K562 (cell line): ENCODE measurements around the gene ZP3. TPM values are rescaled to one million over a fixed set of nuclear protein-coding genes. Genes with fewer than 3 reads are reported as not detected.

ENCODE experiments used
- DNMT1 ChIP-seq: fragments of 450-650 bp; IDR thresholded peaks from 2 replicates; pipeline ENCODE4 v1.6.1; 2016; ENCODE audit warnings: antibody characterized with exemption, mild to moderate bottlenecking
- FOXJ2 ChIP-seq: fragments of 200-800 bp; sonication (Bioruptor generic); IDR thresholded peaks from 2 replicates; pipeline ENCODE4 v1.6.1; 2016; ENCODE audit warnings: missing genetic modification characterization, missing compliant biosample characterization
- HNRNPL ChIP-seq: fragments of 200-400 bp; formaldehyde crosslinking; IDR thresholded peaks from 2 replicates; pipeline ENCODE4 v1.6.1; 2017; ENCODE audit warnings: low read depth, mild to moderate bottlenecking, low read length
- JUN ChIP-seq, 2 experiments: sonication (generic) in 1 of 2; formaldehyde crosslinking in 1 of 2; IDR thresholded peaks; 2 replicates each; pipeline versions ENCODE4 v1.6.1 to v1.8.0; 2012 to 2022; ENCODE audit warnings: borderline replicate concordance in 2 of 2, mild to moderate bottlenecking in 2 of 2, improper control_type of control experiment in 1 of 2, low read depth in 1 of 2, low read length in 1 of 2, missing genetic modification reagents in 1 of 2
- KAT2B ChIP-seq: IDR thresholded peaks from one replicate; pipeline ENCODE4 v1.6.1; 2012; ENCODE audit warnings: low read depth, mild to moderate bottlenecking, control low read depth, inconsistent platforms, low read length, moderate library complexity
- POLR2G ChIP-seq: fragments of 200-400 bp; formaldehyde crosslinking; IDR thresholded peaks from 2 replicates; pipeline ENCODE4 v1.6.1; 2017; ENCODE audit warnings: low read depth, mild to moderate bottlenecking, antibody characterized with exemption, low read length, moderate library complexity
- PURB ChIP-seq: sonication (generic); formaldehyde crosslinking; IDR thresholded peaks from 2 replicates; pipeline ENCODE4 v1.9.0; 2021; ENCODE audit warnings: low read depth, mild to moderate bottlenecking, missing genetic modification reagents
- RBM14 ChIP-seq: fragments of 200-400 bp; formaldehyde crosslinking; IDR thresholded peaks from 2 replicates; pipeline ENCODE4 v1.6.1; 2018; ENCODE audit warnings: low read depth, mild to moderate bottlenecking, low read length, moderate library complexity, borderline replicate concordance; ENCODE audit not compliant: insufficient read depth
- RFX5 ChIP-seq: IDR thresholded peaks from 2 replicates; pipeline ENCODE4 v1.6.1; 2011; ENCODE audit warnings: low read depth, mild to moderate bottlenecking, improper control_type of control experiment, low read length
- RHOXF2B ChIP-seq: fragments of 250-450 bp; sonication (Bioruptor Pico); conservative IDR thresholded peaks from 2 replicates; pipeline ENCODE4 v1.5.1; 2021
- TAL1 ChIP-seq: fragments of 450-650 bp; IDR thresholded peaks from 2 replicates; pipeline ENCODE4 v1.6.1; 2016; ENCODE audit warnings: mild to moderate bottlenecking
- TCF3 ChIP-seq: sonication (generic); formaldehyde crosslinking; IDR thresholded peaks from 2 replicates; pipeline ENCODE4 v1.4.0; 2020; ENCODE audit warnings: mild to moderate bottlenecking, missing genetic modification reagents
- TRIM28 ChIP-seq: fragments of 450-650 bp; IDR thresholded peaks from 2 replicates; pipeline ENCODE4 v1.6.1; 2017
- TSC22D4 ChIP-seq: fragments of 450-650 bp; IDR thresholded peaks from 2 replicates; pipeline ENCODE4 v1.6.1; 2016; ENCODE audit warnings: missing genetic modification characterization, missing biosample characterization, control low read depth
- ZBTB17 ChIP-seq: fragments of 450-650 bp; formaldehyde crosslinking; IDR thresholded peaks from 2 replicates; pipeline ENCODE4 v1.4.0; 2020; ENCODE audit warnings: mild to moderate bottlenecking
- ZC3H4 ChIP-seq: sonication (generic); formaldehyde crosslinking; IDR thresholded peaks from 2 replicates; pipeline ENCODE4 v1.9.0; 2021; ENCODE audit warnings: missing genetic modification reagents, borderline replicate concordance
- ZEB2 ChIP-seq: fragments of 450-650 bp; IDR thresholded peaks from 2 replicates; pipeline ENCODE4 v1.6.1; 2016
- ZKSCAN8 ChIP-seq: fragments of 200-800 bp; sonication (Bioruptor generic); IDR thresholded peaks from 2 replicates; pipeline ENCODE4 v1.6.1; 2016; ENCODE audit warnings: missing genetic modification characterization, missing compliant biosample characterization
- ZNF274 ChIP-seq: IDR thresholded peaks from 2 replicates; pipeline ENCODE4 v1.6.1; 2011; ENCODE audit warnings: low read depth, mild to moderate bottlenecking, low read length, moderate library complexity, borderline replicate concordance
- ZNF324 ChIP-seq: fragments of 250-450 bp; sonication (Bioruptor Pico); IDR thresholded peaks from 2 replicates; pipeline ENCODE4 v1.4.0; 2020; ENCODE audit warnings: mild to moderate bottlenecking
- ZNF551 ChIP-seq: fragments of 250-450 bp; sonication (Bioruptor Pico); IDR thresholded peaks from 2 replicates; pipeline ENCODE4 v1.5.0; 2021; ENCODE audit warnings: mild to moderate bottlenecking, moderate library complexity
- polyA plus RNA-seq, 8 experiments: library from polyadenylated mRNA; depleted of rRNA in 4 of 8; stranded (reverse) in 5 of 8; unstranded in 3 of 8; fragments of >200 nt; fragmentation: Nextera tagmentation in 2 of 8; fragmentation: Illumina TruSeq in 1 of 8; extraction: Ambion mirVana in 2 of 8; extraction: Trizol in 1 of 8; gene quantifications; 2 replicates each; pipeline versions ENCODE4 v1.2.1 to v1.2.3, GENCODE V29; 2011 to 2014; ENCODE audit warnings: inconsistent platforms in 1 of 8, missing spikeins in 1 of 8
- total RNA-seq, 7 experiments: library from RNA; depleted of rRNA in 6 of 7; stranded (reverse); fragments of >200 nt in 6 of 7; fragmentation: Illumina TruSeq in 2 of 7; extraction: Trizol in 2 of 7; gene quantifications; 2 replicates each; pipeline versions ENCODE4 v1.2.1 to v1.2.3, GENCODE V29; 2011 to 2021; ENCODE audit warnings: low replicate concordance in 1 of 7
- TF ChIP-seq, protein P1 (sequence below): fragments of 450-650 bp; formaldehyde crosslinking; IDR thresholded peaks from 2 replicates; pipeline ENCODE4 v1.4.0; 2020; ENCODE audit warnings: mild to moderate bottlenecking, moderate library complexity
- TF ChIP-seq, protein P2 (sequence below): sonication (generic); formaldehyde crosslinking; IDR thresholded peaks from 2 replicates; pipeline ENCODE4 v1.8.1; 2023; ENCODE audit warnings: mild to moderate bottlenecking, missing genetic modification reagents
- TF ChIP-seq, protein P3 (sequence below): IDR thresholded peaks from 2 replicates; pipeline ENCODE4 v1.6.1; 2014; ENCODE audit warnings: antibody characterized with exemption

ZP3 gene
- total and polyA plus RNA-seq, 9 of the 15 experiments (the other 6 are each of a cell fraction or from before 2014, with no cell fraction given): 1.4 to 3.8 (median 2.4) TPM

DNA sequence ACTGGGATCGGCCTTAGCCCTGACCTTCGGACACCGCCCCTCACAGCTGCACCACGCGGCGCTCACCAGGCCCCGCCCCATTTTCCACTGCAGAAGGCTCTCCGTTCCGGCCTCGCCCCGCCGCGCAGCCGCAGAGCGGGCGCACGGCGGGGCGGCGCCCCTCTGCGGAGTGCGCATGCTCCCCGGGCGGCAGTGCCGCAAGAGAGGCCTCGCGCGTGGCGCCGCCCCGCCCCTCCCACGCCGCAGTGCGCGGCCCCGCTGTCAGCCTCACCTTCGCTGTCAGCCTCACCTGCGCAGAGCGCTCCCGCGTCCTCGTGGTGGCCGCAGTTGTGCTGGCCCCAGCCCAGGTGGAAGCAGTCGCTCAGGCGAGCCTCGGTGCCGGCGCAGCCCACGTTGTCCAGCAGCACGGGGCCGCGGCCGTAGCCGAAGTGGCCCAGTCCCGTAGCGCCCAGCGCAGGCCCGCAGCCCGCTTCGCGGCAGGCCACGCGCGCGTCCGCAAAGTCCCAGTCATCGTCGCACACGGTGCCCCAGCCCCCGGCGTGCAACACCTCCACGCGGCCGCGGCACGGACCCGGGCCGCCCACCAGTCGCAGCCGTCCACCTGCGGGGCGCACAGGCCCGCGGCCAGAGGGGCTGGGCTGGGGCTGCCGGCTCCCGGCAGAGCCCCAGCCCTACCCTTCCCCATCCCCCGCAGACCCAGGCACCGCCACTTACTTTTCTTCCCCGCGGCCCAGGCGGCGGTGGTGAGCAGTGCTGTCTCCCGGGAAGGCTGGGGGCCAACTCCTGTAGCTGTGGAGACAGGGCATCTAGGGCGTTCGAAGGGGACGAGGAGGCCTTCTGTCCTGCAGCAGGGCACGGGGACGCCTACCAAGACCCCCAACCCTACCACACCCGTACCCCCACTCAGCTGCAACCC lies 31.4 kb upstream of the ZP3 start (continued):
- TF ChIP-seq, protein P1, sequence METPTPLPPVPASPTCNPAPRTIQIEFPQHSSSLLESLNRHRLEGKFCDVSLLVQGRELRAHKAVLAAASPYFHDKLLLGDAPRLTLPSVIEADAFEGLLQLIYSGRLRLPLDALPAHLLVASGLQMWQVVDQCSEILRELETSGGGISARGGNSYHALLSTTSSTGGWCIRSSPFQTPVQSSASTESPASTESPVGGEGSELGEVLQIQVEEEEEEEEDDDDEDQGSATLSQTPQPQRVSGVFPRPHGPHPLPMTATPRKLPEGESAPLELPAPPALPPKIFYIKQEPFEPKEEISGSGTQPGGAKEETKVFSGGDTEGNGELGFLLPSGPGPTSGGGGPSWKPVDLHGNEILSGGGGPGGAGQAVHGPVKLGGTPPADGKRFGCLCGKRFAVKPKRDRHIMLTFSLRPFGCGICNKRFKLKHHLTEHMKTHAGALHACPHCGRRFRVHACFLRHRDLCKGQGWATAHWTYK (CRISPR knock-in tag): peak; percentile 93
- TF ChIP-seq RHOXF2B (peak; percentile 63; the same call in 1 of the 2 replicates), KAT2B (no peak), TSC22D4 (tag) (no peak), ZNF324 (CRISPR knock-in tag) (no peak), TCF3 (CRISPR knock-in tag) (peak; percentile 22; the same call in 1 of the 2 replicates), RBM14 (0 out of 2 replicates have a peak, but pooled peaks have one; percentile 78), TAL1 (no peak), POLR2G (peak; percentile 88), ZNF274 (peak; percentile 31; the same call in 1 of the 2 replicates), ZC3H4 (CRISPR knock-in tag) (peak; percentile 95; the same call in 1 of the 2 replicates), ZEB2 (peak; percentile 75), PURB (no peak), ZNF551 (CRISPR knock-in tag) (no peak), DNMT1 (no peak), RFX5 (no peak), JUN (IDR thresholded peaks at IDR 0.05; ENCODE audit: borderline replicate concordance, low read depth, low read length) (peak; percentile 30; the same call in 1 of the 2 replicates), JUN (CRISPR knock-in tag; IDR thresholded peaks at IDR 0.05; ENCODE audit: borderline replicate concordance) (peak; percentile 87), ZBTB17 (CRISPR knock-in tag) (peak; percentile 75; the same call in 1 of the 2 replicates), TRIM28 (no peak; the same call in 1 of the 2 replicates), FOXJ2 (0 out of 2 replicates have a peak, but pooled peaks have one; percentile 30), ZKSCAN8 (CRISPR knock-in tag) (no peak), HNRNPL (0 out of 2 replicates have a peak, but pooled peaks have one; percentile 62)
- TF ChIP-seq, protein P2, sequence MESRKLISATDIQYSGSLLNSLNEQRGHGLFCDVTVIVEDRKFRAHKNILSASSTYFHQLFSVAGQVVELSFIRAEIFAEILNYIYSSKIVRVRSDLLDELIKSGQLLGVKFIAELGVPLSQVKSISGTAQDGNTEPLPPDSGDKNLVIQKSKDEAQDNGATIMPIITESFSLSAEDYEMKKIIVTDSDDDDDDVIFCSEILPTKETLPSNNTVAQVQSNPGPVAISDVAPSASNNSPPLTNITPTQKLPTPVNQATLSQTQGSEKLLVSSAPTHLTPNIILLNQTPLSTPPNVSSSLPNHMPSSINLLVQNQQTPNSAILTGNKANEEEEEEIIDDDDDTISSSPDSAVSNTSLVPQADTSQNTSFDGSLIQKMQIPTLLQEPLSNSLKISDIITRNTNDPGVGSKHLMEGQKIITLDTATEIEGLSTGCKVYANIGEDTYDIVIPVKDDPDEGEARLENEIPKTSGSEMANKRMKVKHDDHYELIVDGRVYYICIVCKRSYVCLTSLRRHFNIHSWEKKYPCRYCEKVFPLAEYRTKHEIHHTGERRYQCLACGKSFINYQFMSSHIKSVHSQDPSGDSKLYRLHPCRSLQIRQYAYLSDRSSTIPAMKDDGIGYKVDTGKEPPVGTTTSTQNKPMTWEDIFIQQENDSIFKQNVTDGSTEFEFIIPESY: peak; percentile 60; the same call in 1 of the 2 replicates
- TF ChIP-seq, protein P3, sequence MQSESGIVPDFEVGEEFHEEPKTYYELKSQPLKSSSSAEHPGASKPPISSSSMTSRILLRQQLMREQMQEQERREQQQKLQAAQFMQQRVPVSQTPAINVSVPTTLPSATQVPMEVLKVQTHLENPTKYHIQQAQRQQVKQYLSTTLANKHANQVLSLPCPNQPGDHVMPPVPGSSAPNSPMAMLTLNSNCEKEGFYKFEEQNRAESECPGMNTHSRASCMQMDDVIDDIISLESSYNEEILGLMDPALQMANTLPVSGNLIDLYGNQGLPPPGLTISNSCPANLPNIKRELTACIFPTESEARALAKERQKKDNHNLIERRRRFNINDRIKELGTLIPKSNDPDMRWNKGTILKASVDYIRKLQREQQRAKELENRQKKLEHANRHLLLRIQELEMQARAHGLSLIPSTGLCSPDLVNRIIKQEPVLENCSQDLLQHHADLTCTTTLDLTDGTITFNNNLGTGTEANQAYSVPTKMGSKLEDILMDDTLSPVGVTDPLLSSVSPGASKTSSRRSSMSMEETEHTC: no peak
